SU-DHL-6 (cell line): Measurements from ENCODE around the gene SERPIND1.

Source experiments
- H2AFZ ChIP-seq: fragments of 200-600 bp; sonication (generic); 2 replicates; pipeline ENCODE4 v1.6.1; 2014; ENCODE audit warnings: low read depth, mild to moderate bottlenecking, moderate library complexity, mixed read lengths, antibody characterized with exemption, low read length; ENCODE audit not compliant: severe bottlenecking
- H3F3A ChIP-seq: fragments of 200-600 bp; shearing (Covaris generic); 2 replicates; pipeline ENCODE4 v1.6.0; 2016; ENCODE audit warnings: antibody characterized with exemption, mild to moderate bottlenecking; ENCODE audit not compliant: insufficient read depth
- H3K27ac ChIP-seq: fragments of 200-600 bp; sonication (generic); 2 replicates; pipeline ENCODE4 v1.5.1; 2016; ENCODE audit warnings: low read depth, mild to moderate bottlenecking, low read length, moderate library complexity, mixed read lengths
- H3K27me3 ChIP-seq: fragments of 200-600 bp; sonication (generic), shearing (Covaris generic); 2 replicates; pipeline ENCODE4 v1.6.0; 2014; ENCODE audit warnings: mild to moderate bottlenecking, low read length
- H3K36me3 ChIP-seq: fragments of 200-600 bp; sonication (generic); 2 replicates; pipeline ENCODE4 v1.6.1; 2014; ENCODE audit warnings: mild to moderate bottlenecking, low read length, mixed read lengths
- H3K4me2 ChIP-seq: fragments of 300-600, 200-600 bp; shearing (Covaris generic), sonication (generic); 2 replicates; pipeline ENCODE4 v1.6.0; 2014; ENCODE audit warnings: low read length, low read depth, mild to moderate bottlenecking; ENCODE audit not compliant: poor library complexity, severe bottlenecking
- H3K4me3 ChIP-seq: fragments of 200-600 bp; sonication (generic); 2 replicates; pipeline ENCODE4 v1.5.1; 2014; ENCODE audit warnings: antibody characterized with exemption, low read length, mild to moderate bottlenecking, mixed read lengths; ENCODE audit not compliant: insufficient read depth, poor library complexity, severe bottlenecking
- H3K79me2 ChIP-seq: fragments of 200-600 bp; sonication (generic); 2 replicates; pipeline ENCODE4 v1.6.1; 2014; ENCODE audit warnings: mild to moderate bottlenecking, low read length, moderate library complexity; ENCODE audit not compliant: insufficient read depth
- H3K9ac ChIP-seq: fragments of 200-600 bp; sonication (generic); 2 replicates; pipeline ENCODE4 v1.7.0; 2014; ENCODE audit warnings: mild to moderate bottlenecking, low read length
- H3K9me2 ChIP-seq: fragments of 200-600 bp; sonication (generic); replicated peaks from 2 replicates; pipeline ENCODE4 v1.6.1; 2014; ENCODE audit warnings: low read length; ENCODE audit not compliant: insufficient read depth
- H3K9me3 ChIP-seq: fragments of 200-600 bp; sonication (generic); 2 replicates; pipeline ENCODE4 v1.6.1; 2014; ENCODE audit warnings: low read length, mixed read lengths; ENCODE audit not compliant: insufficient read depth
- H4K20me1 ChIP-seq: fragments of 200-600 bp; sonication (generic); 2 replicates; pipeline ENCODE4 v1.6.1; 2014; ENCODE audit warnings: low read depth, mild to moderate bottlenecking, antibody characterized with exemption, low read length, moderate library complexity, mixed read lengths
- EZH2phosphoT487 ChIP-seq: fragments of 200-600 bp; sonication (generic), shearing (Covaris generic); conservative IDR thresholded peaks from 2 replicates; pipeline ENCODE4 v1.6.1; 2018; ENCODE audit warnings: mild to moderate bottlenecking, antibody characterized with exemption, low read length, moderate library complexity, mixed read lengths
- TF ChIP-seq, protein P1 (sequence below): fragments of 200-600 bp; sonication (generic); IDR thresholded peaks from one replicate; pipeline ENCODE4 v1.5.1; 2017; ENCODE audit warnings: antibody characterized with exemption, mild to moderate bottlenecking, low read length, moderate library complexity; ENCODE audit not compliant: insufficient read depth, poor library complexity, severe bottlenecking

SERPIND1 gene

GRCh38 chr22:20783844-20784723 is 10.2 kb downstream of the SERPIND1 start:
- no peak overlapping the region for H3K4me3 ChIP-seq
- TF ChIP-seq EZH2phosphoT487, result no peak
- TF ChIP-seq, protein P1, sequence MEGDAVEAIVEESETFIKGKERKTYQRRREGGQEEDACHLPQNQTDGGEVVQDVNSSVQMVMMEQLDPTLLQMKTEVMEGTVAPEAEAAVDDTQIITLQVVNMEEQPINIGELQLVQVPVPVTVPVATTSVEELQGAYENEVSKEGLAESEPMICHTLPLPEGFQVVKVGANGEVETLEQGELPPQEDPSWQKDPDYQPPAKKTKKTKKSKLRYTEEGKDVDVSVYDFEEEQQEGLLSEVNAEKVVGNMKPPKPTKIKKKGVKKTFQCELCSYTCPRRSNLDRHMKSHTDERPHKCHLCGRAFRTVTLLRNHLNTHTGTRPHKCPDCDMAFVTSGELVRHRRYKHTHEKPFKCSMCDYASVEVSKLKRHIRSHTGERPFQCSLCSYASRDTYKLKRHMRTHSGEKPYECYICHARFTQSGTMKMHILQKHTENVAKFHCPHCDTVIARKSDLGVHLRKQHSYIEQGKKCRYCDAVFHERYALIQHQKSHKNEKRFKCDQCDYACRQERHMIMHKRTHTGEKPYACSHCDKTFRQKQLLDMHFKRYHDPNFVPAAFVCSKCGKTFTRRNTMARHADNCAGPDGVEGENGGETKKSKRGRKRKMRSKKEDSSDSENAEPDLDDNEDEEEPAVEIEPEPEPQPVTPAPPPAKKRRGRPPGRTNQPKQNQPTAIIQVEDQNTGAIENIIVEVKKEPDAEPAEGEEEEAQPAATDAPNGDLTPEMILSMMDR, result peak; percentile 42
- no peaks in the 10 kb centered on the region for H3K9me2 ChIP-seq
- H4K20me1 ChIP-seq, result no peaks in the 10 kb centered on the region
- H3K27ac ChIP-seq, result no peak overlapping the region
- H3F3A ChIP-seq, result no peaks in the 10 kb centered on the region; the same call in 1 of the 2 replicates
- H3K9me3 ChIP-seq, result no peaks in the 10 kb centered on the region
- no peaks in the 10 kb centered on the region for H3K79me2 ChIP-seq
- no peak overlapping the region for H3K9ac ChIP-seq
- H3K27me3 ChIP-seq, result no peaks in the 10 kb centered on the region
- H3K36me3 ChIP-seq, result no peaks in the 10 kb centered on the region
- H3K4me2 ChIP-seq, result no peak overlapping the region
- H2AFZ ChIP-seq, result no peak overlapping the region

GRCh38 chr22:20785415-20785814 is 11.5 kb downstream of the SERPIND1 start:
- Histone ChIP-seq H3K79me2 (no peaks in the 10 kb centered on the region), H4K20me1 (no peaks in the 10 kb centered on the region), H3F3A (no peaks in the 10 kb centered on the region; the same call in 1 of the 2 replicates), H3K27me3 (no peaks in the 10 kb centered on the region), H3K4me2 (no peak overlapping the region), H3K4me3 (no peak overlapping the region), H2AFZ (no peak overlapping the region), H3K27ac (no peak overlapping the region), H3K36me3 (no peaks in the 10 kb centered on the region), H3K9me3 (no peaks in the 10 kb centered on the region), H3K9me2 (no peaks in the 10 kb centered on the region), H3K9ac (no peak overlapping the region)
- TF ChIP-seq, protein P1, result no peak
- no peak for TF ChIP-seq EZH2phosphoT487

DNA sequence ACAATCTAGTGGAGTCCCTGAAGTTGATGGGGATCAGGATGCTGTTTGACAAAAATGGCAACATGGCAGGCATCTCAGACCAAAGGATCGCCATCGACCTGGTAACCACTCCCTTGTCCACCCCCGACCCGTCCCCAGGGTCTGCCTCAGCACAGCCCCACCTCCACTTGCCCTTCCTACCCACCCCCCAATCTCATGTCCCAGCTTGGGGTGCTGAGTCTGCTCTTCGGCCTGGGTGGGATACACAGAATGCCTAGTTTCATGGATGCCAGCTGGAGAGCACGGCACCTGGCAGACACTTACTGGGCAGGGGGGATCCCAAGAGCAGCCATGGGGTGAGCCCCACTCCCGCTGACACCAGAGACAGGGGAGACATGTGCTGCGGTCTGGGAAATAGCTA is 12.1 kb downstream of the SERPIND1 start:
- no peaks in the 10 kb centered on the region for H4K20me1 ChIP-seq

More for the DNA sequence above, 12.1 kb downstream of the SERPIND1 start:
- Histone ChIP-seq H3K27ac (no peak overlapping the region), H3K79me2 (no peaks in the 10 kb centered on the region), H3F3A (no peaks in the 10 kb centered on the region; the same call in 1 of the 2 replicates), H3K4me3 (no peak overlapping the region), H3K9me2 (no peaks in the 10 kb centered on the region), H3K9me3 (no peaks in the 10 kb centered on the region), H3K36me3 (no peaks in the 10 kb centered on the region), H3K4me2 (no peak overlapping the region), H2AFZ (no peak overlapping the region), H3K9ac (no peak overlapping the region), H3K27me3 (no peaks in the 10 kb centered on the region)
- TF ChIP-seq, protein P1, result no peak
- no peak for TF ChIP-seq EZH2phosphoT487
